Measurements from ENCODE around the gene TRIM40.

The TRIM40 gene, protein sequence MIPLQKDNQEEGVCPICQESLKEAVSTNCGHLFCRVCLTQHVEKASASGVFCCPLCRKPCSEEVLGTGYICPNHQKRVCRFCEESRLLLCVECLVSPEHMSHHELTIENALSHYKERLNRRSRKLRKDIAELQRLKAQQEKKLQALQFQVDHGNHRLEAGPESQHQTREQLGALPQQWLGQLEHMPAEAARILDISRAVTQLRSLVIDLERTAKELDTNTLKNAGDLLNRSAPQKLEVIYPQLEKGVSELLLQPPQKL

DNA sequence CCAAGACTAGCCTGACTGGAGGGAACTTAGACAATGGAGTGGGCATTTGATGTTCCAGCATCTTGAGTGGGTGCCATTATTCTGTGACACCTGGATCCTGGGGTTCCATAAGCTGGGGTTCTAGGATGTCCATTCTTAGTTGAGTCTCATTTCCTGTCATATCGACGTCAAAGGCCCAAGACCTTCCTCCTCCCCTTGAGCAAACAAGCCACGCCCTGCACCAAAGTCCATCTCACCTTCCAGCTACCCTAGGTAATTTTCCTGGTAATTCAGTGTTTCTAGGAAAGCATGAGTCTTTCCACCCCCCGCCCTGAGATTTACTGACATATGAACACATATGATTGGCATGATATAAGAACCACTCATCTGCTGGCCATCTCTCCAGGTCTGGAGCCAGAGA lies at the start of gene TRIM40:
TSS of gene TRIM40 (plus strand) at position 384 of the 400 bp plus-strand sequence. CDS start 897 bp downstream, outside the sequence.
- DNase-seq: no peak

DNA sequence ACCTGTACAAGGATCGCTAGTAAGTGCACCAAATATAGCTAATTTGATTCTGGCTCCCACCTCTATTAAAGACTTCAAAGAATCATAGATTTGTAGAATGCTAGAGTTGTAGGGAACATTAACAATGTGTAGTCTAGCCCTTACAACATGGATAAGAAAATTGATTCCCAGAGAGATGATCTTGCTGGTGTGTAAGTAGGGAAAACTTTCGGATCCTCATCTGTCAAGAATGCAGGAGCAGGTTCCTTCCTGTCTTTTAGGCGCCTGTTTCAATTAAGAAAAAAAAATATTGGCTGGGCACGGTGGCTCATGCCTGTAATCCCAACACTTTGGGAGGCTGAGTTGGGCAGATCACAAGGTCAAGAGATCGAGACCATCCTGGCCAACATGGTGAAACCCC lies 48.1 kb upstream of the TRIM40 start:
- DNase-seq: no peak

DNA sequence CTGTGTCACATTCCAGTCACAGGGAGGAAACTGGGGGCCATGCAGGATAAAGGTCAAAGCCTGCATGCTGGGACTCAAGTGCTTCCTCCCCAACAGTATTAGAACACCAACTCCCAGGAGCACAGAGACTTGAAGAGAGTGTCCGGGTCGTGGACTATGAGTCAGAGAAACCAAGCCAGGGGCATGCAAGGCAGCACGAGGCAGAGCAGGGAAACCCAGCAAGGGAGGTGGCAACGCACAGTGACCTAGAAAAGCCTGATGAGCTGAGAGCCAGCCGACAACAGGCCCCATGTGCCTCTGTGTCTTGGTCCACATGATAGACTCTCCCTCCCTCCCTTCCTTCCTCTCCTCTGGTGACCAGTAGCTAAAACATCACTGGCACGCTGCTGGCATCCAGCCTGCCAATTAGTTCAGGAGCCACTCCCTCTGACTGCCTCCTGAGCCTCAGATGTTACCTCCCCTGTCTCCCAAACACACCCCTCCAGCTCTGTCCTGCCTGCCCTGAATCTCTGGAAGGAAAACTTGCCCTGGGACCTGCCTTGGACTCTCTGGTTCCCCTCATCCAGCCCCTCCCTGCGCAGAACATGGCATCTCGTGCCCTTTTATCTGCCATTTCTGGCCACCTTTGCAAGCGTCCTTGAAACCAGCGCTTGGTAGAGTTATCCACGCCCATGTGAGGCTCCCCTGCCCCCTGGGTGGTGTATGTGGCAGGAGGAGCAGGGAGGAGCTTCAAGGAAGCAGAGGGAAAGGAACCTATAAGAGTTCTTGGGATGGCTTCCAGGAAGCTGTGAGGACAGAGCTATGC lies 44.2 kb upstream of the TRIM40 start:
- peak; percentile 50 for DNase-seq

DNA sequence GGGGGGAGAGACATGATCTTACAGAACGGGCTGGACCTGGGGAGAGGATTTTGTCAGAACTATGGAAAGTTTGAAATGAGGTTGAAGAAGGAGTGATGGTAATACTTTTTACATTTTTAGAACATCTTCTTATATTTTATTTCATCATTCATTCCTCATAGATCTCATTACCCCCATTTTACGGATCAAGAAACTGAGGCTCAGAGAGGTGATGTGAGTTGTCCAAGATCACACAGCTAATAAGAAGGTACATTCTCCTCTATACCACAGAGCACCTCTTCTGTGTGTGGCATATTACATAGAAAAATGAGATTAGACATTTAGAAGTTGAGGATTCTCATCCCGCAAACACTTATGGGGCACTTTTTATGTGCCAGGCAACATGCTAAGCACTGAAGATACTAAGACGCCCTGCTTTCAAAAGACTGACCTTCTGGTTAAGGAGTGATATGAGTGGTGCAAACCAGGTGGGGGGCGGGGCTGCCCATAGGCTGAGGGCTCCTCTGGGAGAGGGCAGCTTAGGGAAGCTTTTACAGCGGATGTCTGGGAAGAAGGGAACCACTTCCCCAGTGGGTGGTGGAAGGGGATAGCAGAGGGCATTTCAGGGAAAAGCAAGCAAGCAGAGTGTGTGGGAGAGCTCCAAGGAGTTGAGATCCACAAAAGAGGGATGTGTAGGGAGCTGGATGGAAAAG lies 42.9 kb upstream of the TRIM40 start:
- no peak for DNase-seq

DNA sequence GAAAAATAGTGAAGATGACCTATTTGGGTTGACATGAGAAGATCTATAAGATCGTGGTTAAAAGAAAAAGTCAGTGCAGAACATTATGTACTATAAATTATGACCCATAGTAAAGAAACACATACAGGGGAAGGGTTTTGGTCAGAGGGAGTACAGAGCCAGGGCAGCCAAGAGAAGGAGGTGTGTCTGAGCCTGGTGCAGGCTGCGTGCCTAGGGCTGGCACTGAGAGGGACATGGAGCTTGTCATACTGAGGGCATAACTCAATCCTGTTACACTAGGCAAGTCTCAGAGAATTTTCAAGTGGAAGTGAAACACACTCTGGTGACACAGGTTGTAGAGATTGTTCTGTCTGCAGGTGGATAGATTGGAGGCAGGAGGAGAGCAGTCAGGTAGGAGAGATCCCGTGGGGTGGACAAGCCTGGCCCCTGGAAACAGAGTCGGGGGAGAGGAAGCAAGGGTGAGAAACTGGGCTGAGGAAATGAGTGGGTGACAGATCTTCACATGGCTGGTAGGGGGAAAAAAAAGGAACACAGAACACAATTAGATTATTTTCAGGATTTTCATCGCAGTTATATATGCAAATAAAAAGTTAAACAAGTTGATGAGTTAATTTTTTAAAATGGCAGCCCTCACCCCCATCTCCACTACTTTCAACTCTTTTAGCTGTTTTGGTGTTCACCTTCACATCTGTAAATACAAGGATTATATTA lies 41.8 kb upstream of the TRIM40 start:
- DNase-seq: no peak

DNA sequence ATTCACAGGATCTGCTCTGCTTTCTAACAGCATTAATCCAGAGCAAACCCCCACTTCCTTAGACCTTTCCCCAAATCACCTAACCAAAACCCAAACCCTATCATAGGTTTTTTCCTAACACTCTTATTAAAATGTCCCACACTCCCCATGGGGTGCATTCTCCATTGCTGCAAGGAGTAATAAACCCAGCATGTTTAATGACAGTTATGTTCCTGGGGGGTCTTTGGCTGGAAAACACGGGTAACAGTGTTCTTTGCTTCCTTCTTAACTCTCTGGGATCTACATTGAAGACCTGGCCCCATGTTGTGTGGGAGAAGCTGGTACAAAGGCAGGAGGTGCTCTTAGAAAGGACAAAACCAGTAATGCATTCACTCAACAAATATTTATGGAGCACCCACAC lies 39.1 kb upstream of the TRIM40 start:
- DNase-seq: no peak

DNA sequence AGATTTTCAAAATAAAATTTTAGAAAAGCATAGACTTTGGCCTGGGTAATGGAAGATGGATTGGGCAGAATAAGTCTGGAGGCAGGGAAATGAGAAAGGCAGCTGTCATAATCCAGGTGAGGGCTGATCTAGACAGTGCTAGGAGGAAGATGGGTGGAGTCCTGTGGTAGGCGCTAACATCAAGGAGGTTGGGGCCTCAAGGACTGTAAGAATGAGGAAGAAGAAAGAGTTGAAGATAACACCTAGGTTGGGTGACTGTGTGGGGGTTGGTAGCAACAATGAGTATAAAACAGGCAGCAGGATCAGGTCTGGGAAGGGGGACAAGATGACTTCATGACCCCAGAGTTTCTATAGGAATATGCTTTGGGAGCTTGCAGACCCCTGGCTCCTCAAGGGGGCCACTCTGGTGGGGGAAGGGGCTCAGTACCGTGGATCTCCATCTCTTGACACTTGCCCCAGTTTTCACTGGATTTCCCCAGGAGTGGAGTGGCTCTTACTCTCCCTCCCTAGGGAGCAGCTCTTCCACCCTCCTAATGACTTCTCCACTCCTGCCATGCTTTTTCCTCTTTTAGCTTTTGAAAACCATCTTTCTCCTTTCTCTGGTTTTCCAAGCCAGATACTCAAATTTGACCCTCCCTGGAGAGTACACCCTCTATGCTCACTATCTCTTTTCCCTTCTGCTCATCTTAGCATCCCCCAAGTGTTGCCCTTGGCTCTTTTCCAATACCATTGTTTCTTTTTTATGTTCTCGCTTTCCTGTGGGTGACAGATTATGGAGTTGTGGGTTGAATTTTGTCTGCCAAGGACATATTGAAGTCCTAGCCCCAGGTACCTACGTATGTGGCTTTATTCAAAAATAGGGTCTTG lies 37.8 kb upstream of the TRIM40 start:
- no peak for DNase-seq

DNA sequence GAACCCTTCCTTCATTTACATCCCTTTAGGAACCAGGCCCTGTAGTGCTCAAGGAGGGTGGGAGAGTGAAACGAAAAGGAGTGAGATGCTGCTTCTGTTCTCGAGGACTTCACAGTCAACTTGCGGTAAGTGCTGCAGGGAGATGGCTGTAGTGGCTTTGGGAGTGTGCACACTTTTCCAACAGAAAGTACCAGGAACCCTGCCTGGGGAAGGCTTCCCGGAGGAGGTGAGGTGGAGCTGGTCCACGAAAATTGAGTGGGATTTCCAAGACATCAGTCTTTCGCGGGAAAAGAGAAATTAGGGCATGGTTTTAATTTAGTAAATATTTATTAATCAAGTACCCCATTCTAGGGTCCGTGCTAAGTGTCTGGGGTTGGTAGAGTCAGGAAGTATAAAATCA lies 35.8 kb upstream of the TRIM40 start:
- no peak for DNase-seq

DNA sequence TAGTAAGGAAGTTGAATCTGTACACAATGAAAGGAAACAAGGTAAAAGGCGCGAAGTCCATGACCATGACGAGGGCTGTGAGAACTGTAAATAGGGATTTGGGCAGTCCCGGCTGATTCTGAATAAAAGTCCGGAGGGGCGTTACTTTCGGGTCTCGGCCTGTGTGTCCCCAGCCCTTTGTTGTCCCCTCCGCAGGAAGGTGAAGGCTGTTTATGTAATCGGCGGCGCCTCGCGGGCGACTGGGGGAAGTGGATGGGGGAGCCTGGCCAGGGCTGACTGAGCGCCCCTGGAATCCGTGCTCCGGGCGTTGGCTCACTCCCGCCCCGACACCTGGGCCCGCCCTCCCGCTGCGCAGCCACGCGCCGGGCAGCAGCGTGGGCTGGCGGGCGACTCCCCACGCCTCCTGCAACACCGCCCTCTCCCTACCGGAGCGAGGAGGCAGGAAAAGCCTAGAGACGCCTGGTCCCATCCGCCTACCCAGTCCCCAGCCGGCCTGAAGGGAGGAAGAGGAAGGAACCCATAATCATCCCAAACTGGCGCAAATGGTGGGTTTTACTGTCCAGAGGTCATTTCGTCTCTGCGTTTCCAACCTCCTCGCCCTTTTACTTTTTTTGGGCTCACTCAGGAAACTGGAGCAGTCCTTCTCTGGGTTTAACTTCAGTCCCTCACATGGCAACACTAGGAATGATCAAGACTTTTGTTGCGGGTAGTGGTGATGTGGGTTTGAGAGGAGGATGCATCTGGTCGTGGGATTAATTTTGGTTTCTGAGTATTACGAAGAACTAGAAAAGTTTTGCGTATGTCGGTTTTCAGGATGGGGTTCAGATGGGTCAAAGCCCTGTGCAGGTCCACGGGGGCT lies 35.1 kb upstream of the TRIM40 start:
- DNase-seq: no peak

DNA sequence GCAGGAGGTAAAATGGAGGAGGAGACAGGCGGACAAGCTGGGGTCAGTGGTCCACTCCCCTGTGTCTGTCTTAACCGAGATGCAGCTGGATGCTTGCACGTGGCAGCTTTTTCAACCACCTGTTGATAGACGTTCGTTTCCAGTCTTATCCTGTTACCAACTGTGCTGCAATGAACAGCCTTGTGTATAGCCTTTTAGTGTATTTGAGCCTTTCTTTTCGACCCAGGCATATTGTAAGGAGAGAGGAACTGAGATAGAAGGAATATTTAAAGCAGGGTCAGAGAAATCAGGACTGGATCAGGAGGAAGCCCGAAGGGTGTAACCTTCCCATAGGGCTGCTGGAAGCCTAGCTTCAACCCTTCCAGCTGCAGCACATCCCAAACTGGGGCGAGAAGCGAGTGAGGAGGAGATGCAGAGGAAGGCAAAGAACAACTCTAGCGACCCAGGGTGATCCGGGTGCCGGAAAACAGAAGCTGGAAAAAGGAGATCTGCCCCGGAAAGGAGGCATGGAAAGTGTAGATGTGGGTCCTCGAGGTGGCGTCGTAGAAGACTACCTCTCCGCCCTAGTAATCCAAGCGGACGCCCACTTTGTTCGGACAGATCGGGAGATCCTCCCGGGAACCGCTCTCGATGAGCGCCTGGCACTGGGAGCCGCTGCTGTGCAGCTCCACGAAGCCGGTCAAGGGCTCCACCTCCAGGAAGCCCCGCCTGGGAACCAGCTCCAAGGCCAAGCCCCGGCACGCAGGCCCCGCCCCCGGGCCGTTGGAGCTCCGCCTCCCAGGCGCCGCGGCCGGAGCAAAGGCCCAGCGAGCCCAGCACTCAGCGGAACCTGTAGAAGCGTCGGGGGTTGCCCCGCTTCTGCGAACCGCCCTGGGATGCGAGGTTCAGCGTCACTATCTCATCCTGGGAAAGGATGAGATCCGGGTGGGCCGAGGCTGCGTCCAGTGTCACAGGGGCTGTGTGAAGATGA lies 34.2 kb upstream of the TRIM40 start:
- peak; percentile 81 for DNase-seq

DNA sequence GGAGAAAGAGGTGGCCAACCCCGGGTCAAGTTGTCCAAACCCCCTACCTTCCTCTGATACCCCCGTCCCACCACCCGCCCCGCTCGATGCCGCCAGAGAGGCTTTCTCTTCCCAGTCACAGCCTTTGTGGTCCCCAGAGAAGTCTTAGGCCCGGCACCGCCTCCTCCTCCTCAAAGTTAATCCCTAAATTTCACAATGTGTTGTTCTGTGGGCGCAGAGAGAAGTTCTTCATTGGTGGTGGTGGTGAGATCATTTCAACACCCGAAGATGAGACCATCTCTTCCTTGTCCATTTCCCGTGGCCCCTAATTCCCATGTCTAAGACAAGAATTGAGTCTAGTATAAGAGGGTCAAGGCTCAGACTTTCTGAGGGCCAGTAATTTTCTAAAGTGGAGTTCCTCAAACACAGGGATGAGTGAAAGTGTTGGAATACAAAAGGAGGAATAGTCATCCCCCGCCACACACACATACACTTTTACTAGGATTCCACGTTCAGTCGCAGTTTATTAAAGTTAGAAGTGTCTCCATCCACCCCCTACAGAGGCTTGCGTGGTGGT lies 33.4 kb upstream of the TRIM40 start:
- peak; percentile 67 for DNase-seq

DNA sequence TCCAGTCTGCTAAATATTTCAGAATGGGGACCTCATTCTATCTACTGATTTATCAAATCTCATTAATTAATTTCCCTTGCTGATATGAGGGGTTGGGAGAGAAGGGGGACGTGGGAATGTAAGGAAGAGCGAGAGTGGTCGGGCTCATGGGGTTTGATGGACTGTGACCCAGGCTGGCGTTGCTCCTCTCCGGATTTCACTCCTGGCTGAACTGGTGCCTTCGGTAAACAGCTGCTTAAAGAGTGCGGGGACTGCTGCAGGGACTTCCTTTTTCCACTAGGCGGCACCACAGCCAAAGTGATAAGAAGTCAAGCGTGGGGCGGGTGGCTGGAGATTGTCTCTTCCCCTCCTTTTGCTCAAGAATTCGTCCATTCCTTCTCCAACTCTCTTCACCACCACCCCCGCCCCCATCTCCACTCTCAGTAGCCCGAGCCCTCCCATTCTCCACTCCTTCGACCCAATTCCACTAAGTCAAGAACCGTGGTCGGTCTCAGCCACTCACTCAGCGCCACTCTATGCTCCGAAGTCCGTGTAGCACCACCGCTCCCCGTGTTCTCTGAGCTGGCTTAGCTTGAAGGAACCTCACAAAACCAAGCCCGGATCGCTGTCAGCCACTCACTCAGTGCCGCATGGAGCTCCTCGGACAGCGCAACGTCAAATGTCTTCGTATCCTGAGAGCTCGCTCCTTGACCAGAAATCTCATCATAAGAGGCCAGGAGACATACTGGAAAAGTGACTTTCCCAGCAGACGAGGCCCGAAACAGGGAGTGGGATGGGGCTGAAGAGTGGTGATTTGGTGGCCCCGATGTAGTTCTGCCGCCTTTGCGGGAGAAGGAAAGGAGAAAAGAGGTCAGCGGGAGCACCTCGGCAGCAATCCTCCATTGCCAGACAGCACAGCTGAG lies 32.7 kb upstream of the TRIM40 start:
- peak; percentile 85 for DNase-seq

DNA sequence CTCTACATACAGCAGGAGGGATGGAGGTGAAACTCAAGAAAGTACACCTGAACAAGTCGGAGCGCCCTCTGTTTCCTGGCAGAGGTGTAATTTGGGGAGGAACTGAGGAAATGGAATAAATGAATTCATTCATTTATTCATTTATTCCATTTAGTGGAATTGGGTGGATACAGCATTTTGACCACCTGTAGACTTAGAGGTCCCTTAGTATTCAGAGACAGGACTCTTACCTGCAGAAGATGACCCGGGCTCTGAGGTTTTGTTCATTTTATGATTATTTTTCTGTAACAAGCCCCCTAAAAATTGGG lies 32.1 kb upstream of the TRIM40 start:
- DNase-seq: no peak

DNA sequence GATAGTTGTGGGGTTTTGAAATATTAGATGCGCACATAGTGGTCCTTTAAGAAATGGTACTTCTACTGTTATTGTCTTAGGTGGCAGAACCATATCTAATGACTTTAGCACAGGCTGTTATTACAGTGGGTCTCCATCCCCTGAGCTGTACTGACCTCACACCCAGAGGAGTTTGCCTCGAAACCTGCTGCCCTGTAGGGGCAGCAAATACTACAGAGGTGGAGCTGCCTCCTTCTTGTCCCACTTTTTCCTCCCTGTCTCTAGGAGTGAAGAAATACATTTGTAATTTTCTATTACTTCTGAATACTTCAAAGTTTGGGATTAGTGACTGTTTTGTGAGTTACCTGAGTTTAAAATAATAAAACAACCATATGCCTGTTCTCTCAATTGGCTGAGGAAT lies 31.3 kb upstream of the TRIM40 start:
- DNase-seq: no peak

DNA sequence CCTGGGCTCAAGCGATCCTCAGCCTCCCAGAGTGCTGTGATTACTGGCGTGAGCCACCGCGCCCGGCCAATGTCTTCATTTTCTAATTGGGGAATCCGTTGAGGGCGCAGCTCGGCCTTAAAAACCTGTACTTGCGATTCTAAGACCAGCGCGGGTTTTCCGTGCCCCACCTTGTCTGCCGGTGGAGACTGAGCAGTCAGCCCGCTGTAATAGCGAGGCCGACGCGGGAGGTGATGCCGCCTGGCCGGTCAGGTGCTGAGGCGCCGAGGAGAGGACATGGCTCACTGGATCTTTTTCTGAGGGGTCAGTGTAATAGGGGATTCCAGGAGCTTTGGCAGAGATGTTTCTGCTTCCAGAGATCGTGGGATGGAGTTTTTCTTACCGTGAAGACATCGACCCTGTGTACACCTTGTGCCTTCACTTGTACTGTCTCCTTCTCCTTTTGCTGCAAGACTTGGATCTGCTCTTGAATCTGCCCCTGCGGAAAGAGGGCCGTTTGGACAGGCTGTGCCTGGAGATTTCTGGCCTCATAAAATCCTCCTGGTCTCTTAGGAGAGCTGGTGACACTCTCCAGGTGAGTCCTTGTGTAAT lies 24.6 kb upstream of the TRIM40 start:
- no peak for DNase-seq

DNA sequence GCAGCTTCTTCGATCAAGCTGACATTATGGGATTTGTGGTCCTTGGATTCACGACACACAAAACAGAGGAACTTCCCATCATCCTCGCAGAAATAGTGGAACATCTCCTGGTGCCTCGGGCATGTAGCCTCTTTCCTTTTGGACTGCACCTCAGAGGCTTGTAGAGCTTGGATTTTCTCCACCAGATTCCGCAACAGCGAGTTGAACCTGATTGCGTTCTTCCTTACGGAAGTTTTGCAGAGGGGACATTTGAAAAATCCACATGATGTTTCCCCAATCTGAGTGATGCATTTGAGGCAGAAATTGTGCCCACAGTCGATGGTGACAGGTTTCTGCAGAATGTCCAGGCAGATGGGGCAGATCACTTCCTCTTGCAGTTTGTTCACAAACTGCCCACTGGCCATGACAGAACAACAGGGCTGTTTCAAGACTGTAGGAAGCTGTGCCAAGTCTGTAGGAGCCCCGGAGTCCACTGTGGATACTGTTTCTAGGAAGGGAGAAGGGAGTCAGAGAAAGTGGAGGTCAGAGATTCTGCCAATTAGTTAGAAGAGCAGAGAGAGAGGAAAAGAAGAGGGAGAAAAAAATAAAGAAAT lies 23.4 kb upstream of the TRIM40 start:
- DNase-seq: no peak

DNA sequence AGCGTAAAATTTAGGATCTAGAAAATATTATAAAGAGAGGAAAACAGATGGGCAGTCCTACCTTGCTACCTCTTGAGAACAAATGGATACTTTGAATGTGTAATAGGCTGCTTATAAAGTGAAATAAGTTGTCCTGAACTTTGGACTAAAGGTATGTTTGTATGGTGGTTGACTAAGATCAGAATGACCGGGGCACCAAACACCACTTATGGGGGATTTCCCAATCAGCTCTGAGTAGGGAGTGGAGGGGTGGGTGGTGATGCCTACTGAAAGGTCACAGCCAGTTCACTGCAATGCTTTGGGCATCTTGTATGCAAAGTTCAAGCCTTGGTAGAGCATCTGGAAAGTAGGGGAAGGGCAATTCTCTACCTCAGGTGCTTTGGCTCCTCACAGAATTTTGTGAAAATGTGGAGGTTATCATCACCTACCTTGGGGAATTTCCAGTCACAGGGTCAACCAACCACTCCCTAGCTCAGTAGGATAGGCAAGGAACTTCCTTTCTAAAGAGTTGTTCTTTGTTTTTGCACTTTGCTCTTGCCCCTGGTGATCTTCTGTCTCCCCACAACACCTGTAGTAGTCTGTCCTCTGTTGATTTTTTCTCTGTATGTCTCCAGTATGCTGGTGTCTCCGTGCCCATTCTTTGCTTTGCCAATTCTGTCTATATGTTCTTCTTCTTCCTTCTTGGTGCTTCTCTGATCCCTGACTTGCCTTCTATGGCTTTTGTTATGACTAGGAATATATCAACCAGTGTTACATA lies 22.8 kb upstream of the TRIM40 start, which contains the start of gene TRIM31:
TSS of gene TRIM31 (minus strand) at position 88 of the 757 bp plus-strand sequence. CDS start 285 bp downstream, outside the sequence.
- no peak for DNase-seq
